ENCODE data around the gene CHRNE. TPM values are rescaled to one million over a fixed set of nuclear protein-coding genes. Genes with fewer than 3 reads are reported as not detected.

CHRNE gene
- total RNA-seq, 3 donors from 2014 or later, result 0.18 to 0.71 (median 0.35) TPM

DNA sequence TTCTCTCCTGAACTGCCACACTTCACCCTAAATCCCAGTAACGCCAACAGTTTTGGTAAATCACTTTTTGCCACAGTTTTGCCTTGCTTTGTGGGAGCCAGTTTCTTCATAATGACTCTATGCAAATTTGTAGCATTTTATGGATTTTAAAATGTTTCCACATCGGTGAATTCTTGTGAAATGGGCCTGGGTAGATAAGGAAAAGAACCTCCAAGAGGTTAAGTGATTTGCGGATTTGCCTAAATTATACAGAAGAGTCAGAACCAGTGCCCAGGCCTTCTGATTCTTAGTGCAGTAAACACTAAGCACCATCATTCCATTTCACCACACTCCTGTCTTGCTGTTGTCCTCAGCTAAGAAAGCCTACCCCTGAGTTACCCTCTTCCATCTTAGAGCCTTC is 51.8 kb downstream of the CHRNE start:
- Mint-ChIP-seq H3K4me3 (no peak overlapping the region), H3K36me3 (ENCODE audit: insufficient read depth) (peaks cover 10% of the 10 kb centered on the region), H3K9me3 (peaks cover 5% of the 10 kb centered on the region), H3K27me3 (ENCODE audit: low read depth) (no peaks in the 10 kb centered on the region), H3K4me1 (ENCODE audit: low read depth) (peaks cover 34% of the 10 kb centered on the region)
- no peak for DNase-seq
- ATAC-seq, result no peak

DNA sequence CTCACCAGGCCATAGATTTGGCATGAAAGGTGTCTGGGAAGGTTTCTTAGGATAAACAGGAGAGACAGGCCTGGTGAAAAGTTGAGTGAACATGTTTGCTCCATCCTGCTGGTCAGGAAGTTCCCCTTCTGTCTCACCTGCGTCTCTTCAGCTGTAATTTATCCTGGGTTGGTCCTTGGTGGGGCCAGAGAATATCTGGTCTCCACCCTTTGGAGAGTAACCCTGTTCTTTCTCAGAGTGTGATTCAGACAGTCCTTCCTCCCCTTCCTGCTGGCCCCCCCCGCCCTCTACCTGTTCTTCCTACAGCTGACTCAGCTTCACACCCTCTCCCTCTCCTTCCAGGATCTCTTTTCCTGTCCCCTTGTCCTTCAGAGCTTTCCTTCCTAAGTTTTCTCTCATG is 52.7 kb downstream of the CHRNE start:
- ATAC-seq, result no peak
- DNase-seq, result no peak
- Mint-ChIP-seq H3K4me3 (no peak overlapping the region), H3K9me3 (peaks cover 5% of the 10 kb centered on the region), H3K27me3 (ENCODE audit: low read depth) (no peaks in the 10 kb centered on the region), H3K4me1 (ENCODE audit: low read depth) (peaks cover 38% of the 10 kb centered on the region), H3K36me3 (ENCODE audit: insufficient read depth) (peaks cover 12% of the 10 kb centered on the region)

DNA sequence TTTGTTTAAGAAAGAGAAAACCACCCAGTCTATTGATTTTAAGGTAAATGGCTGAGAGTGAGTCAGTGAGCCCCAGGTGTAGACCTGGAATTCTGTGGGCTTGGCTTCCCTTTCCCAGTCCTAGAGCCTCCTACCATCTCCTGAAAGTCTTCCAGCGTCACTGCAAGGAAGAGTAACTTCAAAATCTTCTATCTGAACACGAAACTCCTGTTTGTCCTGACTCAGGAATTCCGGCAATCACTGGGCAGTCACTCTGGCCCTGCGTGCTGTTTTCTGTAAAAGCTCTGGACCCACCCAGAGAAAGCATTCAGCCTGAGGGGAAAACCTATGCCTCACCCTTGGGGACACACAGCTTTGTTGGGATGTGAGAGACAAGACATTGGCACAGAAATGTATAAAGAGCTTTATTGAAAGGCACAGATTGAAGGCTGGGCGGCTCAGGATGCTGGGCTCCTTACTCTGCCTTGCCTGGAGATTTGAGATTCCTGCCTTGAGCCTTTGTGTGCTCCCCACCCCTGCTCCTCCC is 53.8 kb downstream of the CHRNE start:
- Mint-ChIP-seq H3K4me1 (ENCODE audit: low read depth) (peaks cover 39% of the 10 kb centered on the region), H3K9me3 (peaks cover 5% of the 10 kb centered on the region), H3K36me3 (ENCODE audit: insufficient read depth) (peaks cover 12% of the 10 kb centered on the region), H3K4me3 (no peak overlapping the region), H3K27me3 (ENCODE audit: low read depth) (no peaks in the 10 kb centered on the region)
- ATAC-seq, result no peak
- DNase-seq, result no peak

Other genes starting within 250 kb of the CHRNE start
- 100 to 1,000 TPM; 163 to 189 (median 188) TPM for gene PELP1, start 199.0 kb downstream of the CHRNE start, total RNA-seq
- 10 to 100 TPM; 89.7 to 99.4 (median 94.7) TPM for gene ARRB2, start 192.5 kb downstream of the CHRNE start, total RNA-seq
- gene MED11, start 171.7 kb downstream of the CHRNE start, total RNA-seq, result 10 to 100 TPM; 19.6 to 21.6 (median 20.6) TPM
- gene ZMYND15, start 163.3 kb downstream of the CHRNE start, total RNA-seq, result under 1 TPM in 1 of 3 donors, not detected in 2; 0.13 TPM
- 1 to 10 TPM in 2 of 3 donors, under 1 TPM in 1; 0.76 to 1.5 (median 1.3) TPM for gene CXCL16, start 163.2 kb downstream of the CHRNE start, total RNA-seq
- not detected for gene TM4SF5, start 131.2 kb downstream of the CHRNE start, total RNA-seq
- gene VMO1, start 116.7 kb downstream of the CHRNE start, total RNA-seq, result under 1 TPM in 1 of 3 donors, not detected in 2; 0.33 TPM
- gene GLTPD2, start 114.1 kb downstream of the CHRNE start, total RNA-seq, result not detected
- 100 to 1,000 TPM; 283 to 292 (median 291) TPM for gene PSMB6, start 106.9 kb downstream of the CHRNE start, total RNA-seq
- 10 to 100 TPM in 1 of 3 donors, 1 to 10 TPM in 2; 6.5 to 12.6 (median 8.9) TPM for gene PLD2, start 95.9 kb downstream of the CHRNE start, total RNA-seq
- 10 to 100 TPM; 43.3 to 51.5 (median 45.1) TPM for gene MINK1, start 69.8 kb downstream of the CHRNE start, total RNA-seq
- gene C17orf107, start 3.6 kb downstream of the CHRNE start, total RNA-seq, result 1 to 10 TPM; 1.5 to 3.6 (median 2.7) TPM
- under 1 TPM; 0.21 to 0.49 (median 0.25) TPM for gene GP1BA, start 29.2 kb upstream of the CHRNE start, total RNA-seq
- 100 to 1,000 TPM in 1 of 3 donors, 10 to 100 TPM in 2; 89.7 to 102 (median 98.1) TPM for gene SLC25A11, start 36.9 kb upstream of the CHRNE start, total RNA-seq
- gene RNF167, start 37.2 kb upstream of the CHRNE start, total RNA-seq, result 100 to 1,000 TPM; 121 to 140 (median 129) TPM
- 1,000 to 10,000 TPM; 1,652 to 1,716 (median 1,674) TPM for gene PFN1, start 45.4 kb upstream of the CHRNE start, total RNA-seq
- 10 to 100 TPM; 25.8 to 26.9 (median 26.0) TPM for gene ENO3, start 48.0 kb upstream of the CHRNE start, total RNA-seq
- 10 to 100 TPM; 47.7 to 67.4 (median 56.9) TPM for gene SPAG7, start 64.7 kb upstream of the CHRNE start, total RNA-seq
- 100 to 1,000 TPM in 2 of 3 donors, 10 to 100 TPM in 1; 87.8 to 141 (median 101) TPM for gene CAMTA2, start 84.6 kb upstream of the CHRNE start, total RNA-seq
- gene INCA1, start 94.4 kb upstream of the CHRNE start, total RNA-seq, result under 1 TPM in 2 of 3 donors, not detected in 1; 0.16 to 0.30 TPM
- 10 to 100 TPM; 42.7 to 49.9 (median 49.4) TPM for gene KIF1C, start 94.9 kb upstream of the CHRNE start, total RNA-seq
- gene SLC52A1, start 132.3 kb upstream of the CHRNE start, total RNA-seq, result under 1 TPM in 1 of 3 donors, not detected in 2; 0.08 TPM
- 1 to 10 TPM; 1.7 to 2.2 (median 1.8) TPM for gene ZFP3, start 175.4 kb upstream of the CHRNE start, total RNA-seq
- gene ZNF232, start 208.8 kb upstream of the CHRNE start, total RNA-seq, result 10 to 100 TPM; 18.7 to 25.8 (median 21.3) TPM
- gene USP6, start 212.9 kb upstream of the CHRNE start, total RNA-seq, result under 1 TPM in 2 of 3 donors, not detected in 1; 0.08 to 0.23 TPM

Data from activated T-cell treated with anti-CD3 and anti-CD28 coated beads, Interleukin-2, amount 50 U/mL, for 4 hours (primary cell).